Measurements from ENCODE around the gene TTC6.

TTC6 gene

GRCh38 chr14:37579274-37579673 lies 16.2 kb upstream of the TTC6 start:
- H3K4me3 ChIP-seq (ENCODE audit: low read depth, low read length) = no peak overlapping the region
- no peak for TF ChIP-seq CTCF (IDR thresholded peaks at IDR 0.05; ENCODE audit: borderline replicate concordance, insufficient read depth, low read depth, low read length)

GRCh38 chr14:37580146-37580545 lies 15.3 kb upstream of the TTC6 start:
- H3K4me3 ChIP-seq (ENCODE audit: low read depth, low read length) = no peak overlapping the region
- no peak for TF ChIP-seq CTCF (IDR thresholded peaks at IDR 0.05; ENCODE audit: borderline replicate concordance, insufficient read depth, low read depth, low read length)

DNA sequence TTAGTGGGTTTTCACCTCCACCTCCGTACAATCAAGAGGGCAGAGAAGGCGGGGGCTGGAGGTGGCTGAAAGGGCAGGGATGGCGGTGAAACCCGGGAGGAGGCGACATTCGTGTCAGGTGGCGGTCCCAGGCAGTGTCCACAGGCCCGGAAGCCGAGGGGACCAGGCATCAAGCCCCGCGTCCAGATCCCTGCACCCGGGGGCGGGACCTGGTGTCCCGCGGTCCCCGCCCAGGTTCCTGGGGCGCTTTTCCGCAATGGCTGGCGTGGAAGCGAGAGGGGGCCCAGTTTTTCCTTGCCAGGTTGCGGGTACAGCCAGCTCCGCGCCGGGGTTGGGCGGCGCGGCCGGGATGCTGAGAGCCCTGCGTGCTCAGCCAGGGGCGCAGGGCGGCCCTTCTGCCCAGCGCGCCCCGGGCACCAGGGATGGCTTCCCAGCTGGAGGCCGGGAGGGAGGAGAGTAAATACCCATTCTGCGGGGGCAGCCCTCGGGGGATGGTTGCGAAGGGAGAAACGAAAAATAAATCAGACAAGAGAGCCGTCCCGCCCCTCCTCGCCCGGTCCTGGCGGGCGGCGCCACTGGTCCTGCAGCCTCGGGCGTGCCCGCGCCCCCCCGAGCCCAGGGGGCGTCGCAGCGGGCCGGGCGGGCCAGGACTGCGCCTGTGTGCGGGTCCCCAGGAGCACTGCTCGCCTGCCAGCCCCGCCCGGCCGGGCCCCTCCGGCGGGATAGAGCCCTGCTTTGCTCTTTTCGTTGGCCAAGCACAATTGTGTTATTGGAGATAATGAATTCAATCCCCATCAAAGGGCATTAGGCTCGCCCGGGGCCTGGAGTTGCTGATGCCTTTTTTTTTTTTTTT lies 11.8 kb upstream of the TTC6 start:
- no peak overlapping the region for H3K4me3 ChIP-seq (ENCODE audit: low read depth, low read length)
- no peak for TF ChIP-seq CTCF (IDR thresholded peaks at IDR 0.05; ENCODE audit: borderline replicate concordance, insufficient read depth, low read depth, low read length)

DNA sequence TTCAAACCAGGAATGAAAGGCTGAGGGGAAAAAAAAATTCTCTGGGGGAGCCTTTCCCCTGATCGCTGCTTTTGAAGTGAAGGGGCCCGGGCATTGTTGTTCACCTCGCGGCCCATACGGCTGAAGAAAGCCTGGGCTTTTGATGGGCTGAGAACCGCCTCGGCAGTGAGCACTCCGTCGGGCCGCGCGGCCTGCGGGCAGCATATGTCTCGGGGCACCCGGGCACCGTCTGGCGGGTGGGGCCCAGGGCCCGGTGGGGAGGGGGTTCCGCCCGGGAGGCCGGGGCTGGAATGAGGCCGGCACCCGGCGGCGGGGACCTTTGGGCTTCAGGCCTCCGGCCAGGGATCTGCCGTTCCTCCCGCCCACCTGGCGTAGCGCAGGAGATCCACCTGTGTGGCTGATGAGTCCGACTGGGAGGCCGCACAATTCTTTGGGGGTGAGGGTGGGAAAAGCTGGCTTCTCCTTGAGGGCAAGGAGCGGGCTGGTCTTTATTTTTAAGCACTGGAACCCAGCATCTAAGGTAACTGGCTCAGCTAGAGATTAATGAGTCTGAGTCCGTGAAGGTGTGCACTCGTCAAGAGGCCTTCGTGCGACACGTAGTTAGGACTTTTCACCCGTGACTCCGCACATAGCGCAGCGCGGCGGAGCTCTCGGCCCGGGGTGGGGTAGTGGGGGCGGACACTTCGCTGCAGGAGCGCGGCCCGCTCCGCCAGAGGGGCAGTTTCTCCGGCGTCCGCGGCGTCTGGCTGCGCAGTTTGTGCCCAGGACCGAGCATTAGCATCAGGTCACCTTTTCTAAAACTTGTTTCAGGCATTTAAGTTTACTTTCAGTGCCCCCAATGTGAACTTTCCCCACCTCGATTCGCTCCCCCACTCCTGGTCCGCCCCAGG lies 11.0 kb upstream of the TTC6 start:
- TF ChIP-seq CTCF (IDR thresholded peaks at IDR 0.05; ENCODE audit: borderline replicate concordance, insufficient read depth, low read depth, low read length) = no peak
- H3K4me3 ChIP-seq (ENCODE audit: low read depth, low read length) = no peak overlapping the region

- H3K4me3 ChIP-seq (ENCODE audit: low read depth, low read length) = no peak overlapping the region
- TF ChIP-seq CTCF (IDR thresholded peaks at IDR 0.05; ENCODE audit: borderline replicate concordance, insufficient read depth, low read depth, low read length) = no peak
Measured at GRCh38 chr14:37585101-37585511, 10.3 kb upstream of the TTC6 start.

- no peak for TF ChIP-seq CTCF (IDR thresholded peaks at IDR 0.05; ENCODE audit: borderline replicate concordance, insufficient read depth, low read depth, low read length)
- H3K4me3 ChIP-seq (ENCODE audit: low read depth, low read length) = no peak overlapping the region
Measured at GRCh38 chr14:37585971-37586796, 9.2 kb upstream of the TTC6 start.

Measured in GM12875 (cell line).